Adipocyte (in vitro differentiated cells): ENCODE measurements around the gene ASB3.
A peak's percentile ranks its signal among the peaks of the same experiment; 100 is the strongest.

Experiments
- DNase-seq: peaks from one replicate; pipeline ENCODE4 v3.0.0-alpha.2; 2015; ENCODE audit warnings: low read depth
- H3K27me3 ChIP-seq: replicated peaks from 2 replicates; pipeline ENCODE4 v1.7.0; 2013; ENCODE audit warnings: mild to moderate bottlenecking, low read length, moderate library complexity; ENCODE audit not compliant: control insufficient read depth, insufficient read depth
- H3K36me3 ChIP-seq: 2 replicates; pipeline ENCODE4 v1.7.0; 2013; ENCODE audit warnings: low read length, mild to moderate bottlenecking, moderate library complexity; ENCODE audit not compliant: control insufficient read depth, insufficient read depth, severe bottlenecking
- H3K4me1 ChIP-seq: 2 replicates; pipeline ENCODE4 v1.7.0; 2013; ENCODE audit warnings: mild to moderate bottlenecking, low read length, moderate library complexity; ENCODE audit not compliant: control insufficient read depth, insufficient read depth
- H3K4me3 ChIP-seq: 2 replicates; pipeline ENCODE4 v1.7.0; 2013; ENCODE audit warnings: mild to moderate bottlenecking, low read length, moderate library complexity
- H3K9ac ChIP-seq: 2 replicates; pipeline ENCODE4 v1.7.0; 2013; ENCODE audit warnings: mild to moderate bottlenecking, low read length, moderate library complexity
- H3K9me3 ChIP-seq: 2 replicates; pipeline ENCODE4 v1.7.0; 2013; ENCODE audit warnings: mild to moderate bottlenecking, low read length, moderate library complexity; ENCODE audit not compliant: control insufficient read depth

The ASB3 gene

DNA sequence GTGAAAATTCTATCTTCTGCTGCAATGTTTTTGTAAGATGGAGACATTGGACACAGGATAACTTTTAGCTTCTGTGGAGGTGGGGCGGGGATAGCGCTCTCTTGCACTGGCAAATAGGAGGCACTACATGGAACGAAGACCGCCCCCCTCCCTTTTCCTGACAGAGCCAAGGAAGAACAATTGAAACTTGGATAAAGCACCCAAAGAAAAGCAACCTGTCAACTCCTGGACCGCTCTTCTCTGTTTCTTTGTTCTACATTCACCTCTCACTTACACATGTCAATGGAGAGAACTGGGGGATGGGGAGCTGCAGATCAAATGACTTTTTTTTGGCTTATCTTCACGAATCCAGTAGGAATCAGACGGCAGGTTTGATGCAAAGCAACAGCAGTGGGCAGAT lies 145.5 kb downstream of the ASB3 start:
- DNase-seq, result no peak
- Histone ChIP-seq H3K36me3 (no peaks in the 10 kb centered on the region), H3K4me3 (no peak overlapping the region)

DNA sequence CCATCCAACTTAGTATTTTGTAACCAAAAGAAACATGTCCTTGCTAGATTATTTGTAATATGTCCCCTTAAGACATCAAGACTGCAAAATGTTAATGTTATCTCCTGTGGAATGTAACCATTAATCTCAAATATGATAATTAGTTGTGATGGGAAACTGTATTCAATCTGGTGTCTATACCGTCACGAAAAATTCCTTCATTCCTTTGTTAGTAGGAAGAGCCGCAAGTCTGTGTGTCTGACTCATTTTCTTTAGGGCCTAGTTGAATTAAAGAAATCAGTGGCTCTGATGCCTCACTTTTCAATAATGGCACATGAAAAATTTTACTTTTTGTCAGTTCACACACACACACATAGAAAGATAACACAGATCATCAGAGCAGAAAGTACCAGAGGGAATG lies 146.3 kb downstream of the ASB3 start:
- Histone ChIP-seq H3K9ac (no peak overlapping the region), H3K4me1 (no peaks in the 10 kb centered on the region), H3K4me3 (no peak overlapping the region), H3K9me3 (no peaks in the 10 kb centered on the region), H3K36me3 (no peaks in the 10 kb centered on the region), H3K27me3 (no peaks in the 10 kb centered on the region)
- no peak for DNase-seq

More for the DNA sequence above, 145.5 kb downstream of the ASB3 start:
- Histone ChIP-seq H3K4me1 (no peaks in the 10 kb centered on the region), H3K9me3 (no peaks in the 10 kb centered on the region), H3K9ac (no peak overlapping the region), H3K27me3 (no peaks in the 10 kb centered on the region)

DNA sequence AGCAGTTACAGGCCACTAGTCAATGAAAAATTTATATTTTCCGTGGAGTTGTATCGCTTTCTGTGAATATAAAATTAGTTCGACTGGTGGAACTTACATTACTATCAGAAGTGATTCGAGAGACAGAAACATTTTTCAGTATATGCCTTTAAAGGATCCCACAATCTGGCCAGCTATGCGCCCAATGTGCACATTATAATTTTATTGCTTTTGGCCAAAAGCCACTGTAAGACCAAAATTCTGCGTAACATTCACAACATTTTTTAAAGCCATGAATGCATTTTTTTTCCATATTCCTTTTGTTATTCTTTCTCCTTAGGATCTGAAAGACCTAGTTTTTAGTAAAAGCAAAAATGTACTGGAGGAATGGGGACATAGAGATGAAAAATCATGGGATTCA lies 150.2 kb downstream of the ASB3 start:
- H3K27me3 ChIP-seq, result no peaks in the 10 kb centered on the region
- no peak overlapping the region for H3K4me3 ChIP-seq
- H3K9ac ChIP-seq, result no peak overlapping the region
- peak; percentile 62 for DNase-seq
- H3K36me3 ChIP-seq, result no peaks in the 10 kb centered on the region
- no peaks in the 10 kb centered on the region for H3K4me1 ChIP-seq
- no peaks in the 10 kb centered on the region for H3K9me3 ChIP-seq

DNA sequence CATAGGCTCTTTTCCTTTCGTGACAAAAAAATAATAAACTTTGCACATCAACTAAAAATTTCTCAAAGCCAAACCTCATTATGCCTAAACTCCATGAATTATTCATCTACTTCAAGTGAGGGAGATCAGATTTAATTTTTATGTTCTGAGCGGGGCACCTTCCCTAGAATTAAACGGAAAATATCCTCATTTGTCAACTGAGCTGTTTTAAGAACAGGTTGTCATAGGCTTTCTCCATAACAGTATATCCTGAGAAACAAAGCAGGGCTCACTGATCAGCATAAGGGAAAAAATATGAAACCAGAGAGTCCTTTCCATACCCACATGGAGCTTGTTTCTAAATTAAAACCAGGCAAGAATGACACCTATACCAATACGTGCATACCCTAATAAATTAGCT lies 150.6 kb downstream of the ASB3 start:
- Histone ChIP-seq H3K36me3 (no peaks in the 10 kb centered on the region), H3K9ac (no peak overlapping the region), H3K9me3 (no peaks in the 10 kb centered on the region), H3K4me3 (no peak overlapping the region), H3K27me3 (no peaks in the 10 kb centered on the region), H3K4me1 (no peaks in the 10 kb centered on the region)
- no peak for DNase-seq

DNA sequence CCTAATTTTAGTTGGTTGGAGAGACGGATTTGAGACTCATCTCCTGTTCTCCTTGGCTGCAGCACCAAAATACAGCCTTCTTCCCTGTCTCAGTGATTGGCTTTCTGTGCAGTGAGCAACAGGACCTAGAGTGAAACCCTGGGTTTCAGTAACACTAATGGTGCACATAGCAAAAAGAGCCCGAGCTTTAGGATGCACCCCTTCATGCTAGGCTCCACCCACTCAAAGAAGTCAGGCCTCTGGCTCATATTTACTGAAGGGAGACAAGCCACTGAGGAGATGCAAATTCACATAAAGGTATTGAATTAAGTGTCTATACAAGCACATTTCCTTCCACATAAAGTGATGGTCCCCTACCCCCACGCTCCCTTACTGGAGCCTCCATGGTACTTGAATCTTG lies 151.1 kb downstream of the ASB3 start:
- Histone ChIP-seq H3K36me3 (no peaks in the 10 kb centered on the region), H3K4me3 (no peak overlapping the region), H3K9me3 (no peaks in the 10 kb centered on the region), H3K9ac (no peak overlapping the region), H3K27me3 (no peaks in the 10 kb centered on the region), H3K4me1 (no peaks in the 10 kb centered on the region)
- DNase-seq, result no peak

DNA sequence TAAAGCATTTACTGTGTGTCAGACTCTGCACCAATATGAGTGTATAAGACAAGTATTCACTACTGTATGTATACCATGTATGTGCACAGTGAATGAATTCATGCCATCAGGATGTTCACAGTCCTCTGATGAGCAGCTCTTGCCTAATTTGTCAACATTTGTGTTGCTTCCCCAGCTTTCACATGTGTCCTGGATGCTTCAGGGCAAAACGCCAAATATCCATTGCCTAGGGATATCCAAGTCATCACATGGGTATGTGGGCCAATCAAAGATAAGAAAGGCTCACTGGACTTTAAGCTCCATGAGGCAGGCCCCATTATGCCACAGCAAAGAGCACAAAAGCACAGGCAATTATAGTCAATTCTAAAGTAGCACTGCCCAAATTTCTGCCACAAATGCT lies 153.3 kb downstream of the ASB3 start:
- H3K9ac ChIP-seq, result no peak overlapping the region
- H3K9me3 ChIP-seq, result no peaks in the 10 kb centered on the region
- peaks cover 10% of the 10 kb centered on the region for H3K27me3 ChIP-seq
- H3K36me3 ChIP-seq, result no peaks in the 10 kb centered on the region
- peak; percentile 56 for DNase-seq
- no peaks in the 10 kb centered on the region for H3K4me1 ChIP-seq
- H3K4me3 ChIP-seq, result no peak overlapping the region

DNA sequence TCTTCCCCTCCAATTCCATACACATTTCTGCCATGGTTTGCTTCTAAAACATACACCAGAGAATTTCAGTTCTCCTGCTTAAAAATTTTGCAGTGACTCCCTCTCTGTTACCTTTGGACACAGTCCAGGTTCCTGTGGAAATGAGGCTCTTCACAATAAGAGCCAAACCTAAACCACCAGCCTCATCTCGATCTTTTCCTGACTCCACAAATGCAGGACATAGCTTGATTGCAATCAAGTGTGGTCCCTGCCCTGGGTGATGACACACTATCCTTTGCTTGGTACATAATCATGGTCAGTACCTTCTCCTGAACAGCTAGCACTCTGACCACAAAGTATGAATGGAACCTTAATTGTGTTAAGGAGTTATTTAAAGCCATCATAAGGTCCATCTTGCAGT lies 154.0 kb downstream of the ASB3 start:
- Histone ChIP-seq H3K9ac (no peak overlapping the region), H3K9me3 (no peaks in the 10 kb centered on the region), H3K36me3 (no peaks in the 10 kb centered on the region), H3K4me3 (no peak overlapping the region), H3K27me3 (peaks cover 10% of the 10 kb centered on the region), H3K4me1 (no peaks in the 10 kb centered on the region)
- peak; percentile 89 for DNase-seq

DNA sequence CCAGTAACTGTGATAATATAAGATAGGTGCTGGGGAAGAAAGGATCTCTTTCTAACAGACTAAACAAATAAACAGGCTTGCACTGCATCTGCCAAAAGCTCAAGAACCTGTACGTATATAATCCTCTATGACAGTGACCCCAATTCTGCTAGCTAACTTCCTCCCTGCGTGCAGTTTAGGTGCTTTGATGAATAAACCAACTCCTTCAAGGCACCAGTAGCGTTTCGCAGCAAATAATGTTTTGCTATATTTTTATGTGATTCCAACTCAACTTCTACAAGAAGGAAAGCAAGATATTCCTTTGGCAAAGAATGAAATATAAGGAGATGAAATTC lies 154.7 kb downstream of the ASB3 start:
- Histone ChIP-seq H3K27me3 (peaks cover 10% of the 10 kb centered on the region), H3K4me1 (no peaks in the 10 kb centered on the region), H3K9me3 (no peaks in the 10 kb centered on the region), H3K9ac (no peak overlapping the region), H3K4me3 (no peak overlapping the region), H3K36me3 (no peaks in the 10 kb centered on the region)
- DNase-seq, result no peak

DNA sequence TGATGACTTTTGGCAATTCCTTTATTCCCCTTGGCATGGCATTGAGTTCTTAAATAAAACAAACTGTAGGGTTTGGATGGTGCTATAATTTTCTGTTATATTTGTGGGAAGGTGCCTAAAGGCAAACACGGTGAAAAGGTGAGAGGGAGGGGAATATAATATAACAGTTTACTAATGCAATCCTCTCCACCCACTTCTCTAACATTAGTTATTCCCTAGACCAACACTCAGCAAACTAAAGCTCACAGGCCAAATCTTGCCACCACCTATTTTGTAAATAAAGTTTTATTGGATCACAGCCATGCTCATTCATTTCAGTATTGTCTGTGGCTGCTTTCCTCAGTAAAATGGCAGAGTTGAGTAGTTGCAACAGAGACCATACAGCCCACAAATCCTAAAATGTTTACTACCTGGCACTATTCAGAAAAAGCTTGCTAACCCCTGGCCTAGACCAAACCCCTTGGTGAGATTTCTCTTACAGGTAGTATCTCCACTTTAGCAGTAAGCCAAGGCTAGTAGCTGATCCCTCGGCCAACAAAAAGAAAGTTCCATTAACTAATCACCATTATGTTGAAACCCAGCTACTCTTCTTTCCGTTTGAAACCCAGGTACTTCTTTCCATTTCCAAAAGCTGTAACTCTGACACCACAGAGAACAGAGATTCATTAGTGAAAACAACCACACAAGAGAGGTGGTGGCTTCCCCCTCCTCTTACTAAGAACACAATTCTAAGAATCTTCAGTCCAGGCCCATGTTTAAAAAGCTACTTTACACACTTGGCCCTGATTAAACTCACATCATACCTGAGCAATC lies 155.2 kb downstream of the ASB3 start:
- Histone ChIP-seq H3K27me3 (peaks cover 10% of the 10 kb centered on the region), H3K9me3 (no peaks in the 10 kb centered on the region), H3K9ac (no peak overlapping the region), H3K4me3 (no peak overlapping the region), H3K36me3 (no peaks in the 10 kb centered on the region), H3K4me1 (no peaks in the 10 kb centered on the region)
- no peak for DNase-seq

DNA sequence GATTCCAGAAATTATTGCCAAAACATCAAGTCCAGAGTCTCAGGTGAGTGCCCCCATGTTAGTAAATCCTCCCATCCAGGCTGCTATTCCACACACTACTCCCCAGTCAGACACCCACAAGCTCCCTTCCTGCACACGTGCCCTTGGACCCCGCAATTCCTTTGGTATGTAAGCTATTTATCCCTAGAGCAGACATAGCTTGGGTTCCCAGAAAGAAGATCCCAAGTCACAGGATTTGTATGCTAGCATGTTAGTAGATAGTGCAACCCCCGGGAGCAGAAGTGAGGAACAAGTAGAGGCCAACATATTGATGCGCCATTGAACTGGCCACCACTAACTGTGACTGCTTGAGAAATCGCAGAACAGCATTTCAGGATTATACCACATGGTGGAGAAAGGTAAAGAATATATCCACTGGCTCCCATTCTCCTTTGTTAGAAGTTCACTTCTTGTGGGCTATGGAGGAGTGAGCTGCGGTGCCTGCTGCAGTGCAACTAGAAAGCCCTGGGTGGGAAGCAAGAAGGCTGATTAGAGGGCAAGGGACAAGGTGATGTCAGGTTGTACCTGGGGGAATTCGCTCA lies 156.6 kb downstream of the ASB3 start:
- Histone ChIP-seq H3K4me1 (no peaks in the 10 kb centered on the region), H3K4me3 (no peak overlapping the region), H3K9ac (no peak overlapping the region), H3K9me3 (no peaks in the 10 kb centered on the region), H3K36me3 (no peaks in the 10 kb centered on the region), H3K27me3 (peaks cover 10% of the 10 kb centered on the region)
- no peak for DNase-seq

DNA sequence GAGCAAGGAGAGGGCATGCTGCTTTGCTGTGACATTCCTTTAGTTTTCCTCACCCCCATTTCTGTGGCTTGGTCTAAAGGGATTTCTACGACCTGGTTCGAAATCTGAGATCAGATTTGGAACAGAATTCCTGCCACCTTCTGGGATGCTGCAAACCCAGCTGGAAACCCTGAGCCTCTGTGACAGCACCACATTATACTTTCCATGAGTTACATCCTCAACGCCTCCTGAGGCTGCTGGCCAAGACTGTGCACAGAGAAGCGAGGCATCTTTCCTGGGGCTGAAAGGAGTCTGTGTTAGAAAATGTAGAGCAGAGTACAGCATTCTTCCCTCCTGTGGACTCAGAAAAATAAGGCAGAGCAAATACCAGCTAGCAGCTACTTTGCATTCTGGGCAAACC lies 157.3 kb downstream of the ASB3 start:
- Histone ChIP-seq H3K4me3 (no peak overlapping the region), H3K4me1 (no peaks in the 10 kb centered on the region), H3K36me3 (no peaks in the 10 kb centered on the region), H3K27me3 (peaks cover 10% of the 10 kb centered on the region), H3K9ac (no peak overlapping the region), H3K9me3 (no peaks in the 10 kb centered on the region)
- DNase-seq, result no peak

DNA sequence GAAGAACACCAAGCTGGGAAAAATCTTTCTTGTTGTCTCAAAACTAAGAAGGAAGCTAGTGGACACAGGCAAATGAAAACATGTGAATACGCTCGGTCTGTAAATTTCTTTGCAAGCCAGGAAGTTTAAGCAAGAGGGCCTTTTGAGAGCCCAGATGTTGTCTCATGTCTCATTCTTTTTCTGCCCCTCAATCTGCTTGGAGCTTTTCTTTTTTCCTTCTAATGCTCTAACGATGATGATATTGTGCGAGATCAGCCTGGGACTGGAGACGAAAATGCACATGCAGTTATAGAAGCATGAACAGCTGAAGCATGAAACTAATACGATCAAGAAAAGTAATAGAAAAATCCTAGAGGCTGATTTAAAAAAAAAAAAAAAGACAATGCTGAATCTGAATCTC lies 157.8 kb downstream of the ASB3 start:
- Histone ChIP-seq H3K4me1 (no peaks in the 10 kb centered on the region), H3K9ac (no peak overlapping the region), H3K9me3 (no peaks in the 10 kb centered on the region), H3K27me3 (peaks cover 10% of the 10 kb centered on the region), H3K36me3 (no peaks in the 10 kb centered on the region), H3K4me3 (no peak overlapping the region)
- no peak for DNase-seq
